ENCODE measurements around the gene SMIM15.

The SMIM15 gene

GRCh38 chr5:61159070-61159469 is 3.2 kb downstream of the SMIM15 start:
- DNase-seq, result no peak

GRCh38 chr5:61151893-61152292 is 10.4 kb downstream of the SMIM15 start:
- DNase-seq, result no peak

- no peak for DNase-seq
These were observed 13.8 kb downstream of the SMIM15 start for GRCh38 chr5:61148515-61148914.

GRCh38 chr5:61142811-61143210 is 19.5 kb downstream of the SMIM15 start:
- no peak for DNase-seq

GRCh38 chr5:61142391-61142790 is 19.9 kb downstream of the SMIM15 start:
- no peak for DNase-seq

- no peak for DNase-seq
These were observed 20.5 kb downstream of the SMIM15 start for GRCh38 chr5:61141801-61142200.

- DNase-seq, result no peak
These were observed 22.3 kb downstream of the SMIM15 start for GRCh38 chr5:61139931-61140330.

- no peak for DNase-seq
These were observed 23.0 kb downstream of the SMIM15 start for GRCh38 chr5:61139094-61139873.

- DNase-seq, result no peak
These were observed 24.4 kb downstream of the SMIM15 start for GRCh38 chr5:61137835-61138234.

- DNase-seq, result no peak
These were observed 29.7 kb downstream of the SMIM15 start for GRCh38 chr5:61132559-61132958.

- DNase-seq, result no peak
These were observed 32.0 kb downstream of the SMIM15 start for GRCh38 chr5:61130289-61130688.

GRCh38 chr5:61123145-61123544 is 39.1 kb downstream of the SMIM15 start:
- DNase-seq, result no peak

GRCh38 chr5:61120534-61120933 is 41.7 kb downstream of the SMIM15 start:
- DNase-seq, result no peak

- DNase-seq, result no peak
These were observed 43.2 kb downstream of the SMIM15 start for GRCh38 chr5:61119066-61119465.

- no peak for DNase-seq
These were observed 46.3 kb downstream of the SMIM15 start for GRCh38 chr5:61115968-61116367.

GRCh38 chr5:61114441-61114840 is 47.8 kb downstream of the SMIM15 start:
- DNase-seq, result no peak
